Measurements from ENCODE around the gene SRRM2.

The SRRM2 gene

GRCh38 chr16:2787961-2788360, 35.5 kb downstream of the SRRM2 start:
- H2AFZ ChIP-seq (ENCODE audit: low read length), result peak overlapping the region; percentile 81; the same call in 1 of the 2 replicates
- no peaks in the 10 kb centered on the region for H3K36me3 ChIP-seq (ENCODE audit: insufficient read depth, low read length)
- TF ChIP-seq EZH2phosphoT487 (IDR thresholded peaks at IDR 0.05; ENCODE audit: borderline replicate concordance), result no peak
- TF ChIP-seq CTCF (conservative IDR thresholded peaks at IDR 0.05; ENCODE audit: low read length), result no peak
- no peak overlapping the region for H3K9ac ChIP-seq (ENCODE audit: low read depth, low read length, poor library complexity, severe bottlenecking)
- H3K9me3 ChIP-seq (ENCODE audit: insufficient read depth, low read depth, low read length), result no peaks in the 10 kb centered on the region
- H4K20me1 ChIP-seq (ENCODE audit: insufficient read depth, low read length, poor library complexity, severe bottlenecking), result no peaks in the 10 kb centered on the region
- H3K4me3 ChIP-seq (ENCODE audit: low read length, poor library complexity, severe bottlenecking), result peak overlapping the region; percentile 29
- no peaks in the 10 kb centered on the region for H3K4me1 ChIP-seq (ENCODE audit: insufficient read depth, low read length, poor library complexity, severe bottlenecking)
- H3F3A ChIP-seq (ENCODE audit: low read depth), result no peaks in the 10 kb centered on the region
- H3K9me2 ChIP-seq (replicated peaks; ENCODE audit: low read depth, low read length), result no peaks in the 10 kb centered on the region
- H3K79me2 ChIP-seq (ENCODE audit: insufficient read depth, low read length), result no peaks in the 10 kb centered on the region
- no peaks in the 10 kb centered on the region for H3K27me3 ChIP-seq (ENCODE audit: insufficient read depth, low read length, poor library complexity, severe bottlenecking)
- H3K4me2 ChIP-seq (ENCODE audit: low read depth, low read length, poor library complexity, severe bottlenecking), result peak overlapping the region; percentile 50

- Histone ChIP-seq H3K4me3 (ENCODE audit: low read length, poor library complexity, severe bottlenecking) (no peak overlapping the region), H2AFZ (ENCODE audit: low read length) (no peak overlapping the region), H3K9me3 (ENCODE audit: insufficient read depth, low read depth, low read length) (no peaks in the 10 kb centered on the region), H3K9me2 (replicated peaks; ENCODE audit: low read depth, low read length) (no peaks in the 10 kb centered on the region), H3K36me3 (ENCODE audit: insufficient read depth, low read length) (no peaks in the 10 kb centered on the region), H3K9ac (ENCODE audit: low read depth, low read length, poor library complexity, severe bottlenecking) (no peak overlapping the region), H3K79me2 (ENCODE audit: insufficient read depth, low read length) (no peaks in the 10 kb centered on the region), H3K27me3 (ENCODE audit: insufficient read depth, low read length, poor library complexity, severe bottlenecking) (no peaks in the 10 kb centered on the region), H3K4me2 (ENCODE audit: low read depth, low read length, poor library complexity, severe bottlenecking) (no peak overlapping the region), H3K4me1 (ENCODE audit: insufficient read depth, low read length, poor library complexity, severe bottlenecking) (no peaks in the 10 kb centered on the region), H4K20me1 (ENCODE audit: insufficient read depth, low read length, poor library complexity, severe bottlenecking) (no peaks in the 10 kb centered on the region), H3F3A (ENCODE audit: low read depth) (no peaks in the 10 kb centered on the region)
- TF ChIP-seq CTCF (conservative IDR thresholded peaks at IDR 0.05; ENCODE audit: low read length) (no peak), EZH2phosphoT487 (IDR thresholded peaks at IDR 0.05; ENCODE audit: borderline replicate concordance) (no peak)
Observed at GRCh38 chr16:2790631-2791030, 38.2 kb downstream of the SRRM2 start.

DNA sequence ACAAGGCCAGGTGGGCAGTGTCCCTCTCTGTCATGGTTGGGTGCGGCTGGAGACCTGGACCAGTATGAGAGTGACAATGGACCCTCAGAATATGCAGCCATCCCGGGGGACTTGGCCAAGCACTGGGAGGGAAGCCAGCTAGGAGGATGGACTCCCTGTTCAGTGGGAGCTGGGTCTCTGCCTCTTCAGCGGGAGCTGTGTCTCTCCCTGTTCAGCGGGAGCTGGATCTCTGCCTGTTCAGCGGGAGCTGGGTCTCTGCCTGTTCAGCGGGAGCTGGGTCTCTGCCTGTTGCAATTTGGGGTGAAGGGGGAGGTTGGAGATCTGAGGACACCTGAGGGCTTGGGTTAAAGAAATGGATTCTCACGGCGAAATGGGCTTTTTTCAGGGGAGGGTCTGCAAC, 38.7 kb downstream of the SRRM2 start:
- no peaks in the 10 kb centered on the region for H3K9me3 ChIP-seq (ENCODE audit: insufficient read depth, low read depth, low read length)
- H3K79me2 ChIP-seq (ENCODE audit: insufficient read depth, low read length), result no peaks in the 10 kb centered on the region
- no peaks in the 10 kb centered on the region for H3K27me3 ChIP-seq (ENCODE audit: insufficient read depth, low read length, poor library complexity, severe bottlenecking)
- H3K4me2 ChIP-seq (ENCODE audit: low read depth, low read length, poor library complexity, severe bottlenecking), result no peak overlapping the region
- no peak overlapping the region for H3K4me3 ChIP-seq (ENCODE audit: low read length, poor library complexity, severe bottlenecking)
- H3F3A ChIP-seq (ENCODE audit: low read depth), result no peaks in the 10 kb centered on the region
- H3K4me1 ChIP-seq (ENCODE audit: insufficient read depth, low read length, poor library complexity, severe bottlenecking), result no peaks in the 10 kb centered on the region
- H3K36me3 ChIP-seq (ENCODE audit: insufficient read depth, low read length), result no peaks in the 10 kb centered on the region
- no peak overlapping the region for H3K9ac ChIP-seq (ENCODE audit: low read depth, low read length, poor library complexity, severe bottlenecking)
- no peaks in the 10 kb centered on the region for H4K20me1 ChIP-seq (ENCODE audit: insufficient read depth, low read length, poor library complexity, severe bottlenecking)
- H2AFZ ChIP-seq (ENCODE audit: low read length), result no peak overlapping the region
- no peak for TF ChIP-seq EZH2phosphoT487 (IDR thresholded peaks at IDR 0.05; ENCODE audit: borderline replicate concordance)
- no peak for TF ChIP-seq CTCF (conservative IDR thresholded peaks at IDR 0.05; ENCODE audit: low read length)
- H3K9me2 ChIP-seq (replicated peaks; ENCODE audit: low read depth, low read length), result no peaks in the 10 kb centered on the region
